Gastrocnemius medialis (tissue), 4 donors: Measurements from ENCODE around the gene MAL.

Source experiments
- CTCF ChIP-seq, 5 experiments: fragments of 450-650 bp in 3 of 5; fragments of 200-600 bp in 2 of 5; sonication (generic) in 2 of 5; IDR thresholded peaks in 4 of 5; conservative IDR thresholded peaks in 1 of 5; 1 replicate in 4 of 5; 2 replicates in 1 of 5; pipeline ENCODE4 v1.5.1; 2016 to 2019; ENCODE audit warnings: antibody characterized with exemption in 5 of 5, mild to moderate bottlenecking in 3 of 5, moderate library complexity in 3 of 5
- POLR2A ChIP-seq, 2 donors: fragments of 450-650 bp; IDR thresholded peaks; one replicate each; pipeline ENCODE4 v1.6.1; 2017; ENCODE audit warnings: antibody characterized with exemption in 2 of 2, mild to moderate bottlenecking in 2 of 2, moderate library complexity in 2 of 2

GRCh38 chr2:94999431-94999883 lies 26.1 kb upstream of the MAL start:
- no peak for TF ChIP-seq CTCF (IDR thresholded peaks at IDR 0.05 in 4 of 5, conservative IDR thresholded peaks at IDR 0.05 in 1 of 5)
- TF ChIP-seq POLR2A (IDR thresholded peaks at IDR 0.05) = no peak
